Kidney (tissue), 14 donors: ENCODE results near the gene SPATA6L. TPM values are rescaled to one million over a fixed set of nuclear protein-coding genes. Genes with fewer than 3 reads are reported as not detected.
A peak's percentile ranks its signal among the peaks of the same experiment; 100 is the strongest.

Experiments used
- DNase-seq, 5 donors: peaks; one replicate each; pipeline ENCODE4 v3.0.0-alpha.2; 2013 to 2020
- FAIRE-seq: peaks from 2 replicates; lab custom pipeline; 2012; peaks lifted over from hg19 to GRCh38; lab: Jason Lieb, UNC
- H3K27ac ChIP-seq, 2 donors: one replicate each; pipeline ENCODE4 v1.7.0; 2013; ENCODE audit warnings: low read depth in 2 of 2, low read length in 2 of 2, inconsistent platforms in 1 of 2
- H3K27me3 ChIP-seq: one replicate; pipeline ENCODE4 v1.7.1; 2013; ENCODE audit warnings: low read length, inconsistent platforms; ENCODE audit not compliant: control insufficient read depth, insufficient read depth
- H3K36me3 ChIP-seq, 3 donors: one replicate each; pipeline versions ENCODE4 v1.7.0 to v1.7.1; 2013; ENCODE audit warnings: low read length in 3 of 3, control low read depth in 1 of 3, inconsistent platforms in 1 of 3; ENCODE audit not compliant: insufficient read depth in 3 of 3, control insufficient read depth in 2 of 3
- H3K4me1 ChIP-seq, 3 donors: one replicate each; pipeline versions ENCODE4 v1.7.0 to v1.7.1; 2013; ENCODE audit warnings: low read length in 3 of 3, inconsistent platforms in 1 of 3, low read depth in 1 of 3; ENCODE audit not compliant: control insufficient read depth in 2 of 3, insufficient read depth in 2 of 3
- H3K4me3 ChIP-seq, 3 donors: one replicate each; pipeline versions ENCODE4 v1.7.0 to v1.8.1; 2013; ENCODE audit warnings: low read length in 3 of 3, control low read depth in 1 of 3, inconsistent platforms in 1 of 3
- H3K9ac ChIP-seq, 3 donors: one replicate each; pipeline versions ENCODE4 v1.7.0 to v1.7.1; 2013; ENCODE audit warnings: low read length in 3 of 3, control low read depth in 1 of 3, inconsistent platforms in 1 of 3
- H3K9me3 ChIP-seq, 3 donors: one replicate each; pipeline versions ENCODE4 v1.7.0 to v1.7.1; 2013; ENCODE audit warnings: low read length in 3 of 3, control low read depth in 1 of 3, inconsistent platforms in 1 of 3; ENCODE audit not compliant: control insufficient read depth in 2 of 3, insufficient read depth in 1 of 3
- CTCF ChIP-seq: IDR thresholded peaks from 3 replicates; pipeline ENCODE4 v1.5.1; 2012; ENCODE audit warnings: mild to moderate bottlenecking, moderate library complexity, borderline replicate concordance; ENCODE audit not compliant: insufficient read depth; ENCODE audit errors: extremely low read depth
- intact Hi-C: fragments of 100-400 bp; cut with DNase I; formaldehyde crosslinking; loops from one replicate; pipeline ENCODE4 v1.11.1; 2022
- polyA plus RNA-seq: library from polyadenylated mRNA; stranded (reverse); fragments of 350-450 nt; fragmentation: Illumina TruSeq; extraction: RNeasy Lipid Tissue Mini Kit (QIAGEN cat#74804); gene quantifications from one replicate; pipeline ENCODE4 v1.2.3, GENCODE V29; 2014; ENCODE audit warnings: low read depth, low replicate concordance; ENCODE audit not compliant: insufficient read depth
- total RNA-seq: library from RNA; stranded (reverse); fragmentation: NEBNext Ultra II Directional; extraction: Animal tissue kit (Norgen Biotek cat#: 25700); gene quantifications from one replicate; pipeline ENCODE4 v1.2.1, GENCODE V29; 2021
- donor health status: control.
- donor health status: control.
- donor health status: control.
- donor health status: control.
- donor health status: control.
- donor health status: DM: yes; HTN: yes; CAD: no.
- donor health status: Normal renal cell carcinoma (clear cell type).

Gene SPATA6L
- total and polyA plus RNA-seq, 2 donors from 2014 or later, result 1.5 to 15.1 TPM

GRCh38 chr9:4654538-4654937 is 11.7 kb downstream of the SPATA6L start:
- H3K27me3 ChIP-seq, result no peaks in the 10 kb centered on the region
- peak in 1 of 5 donors; percentile 38 for DNase-seq
- no peak overlapping the region for H3K27ac ChIP-seq
- H3K36me3 ChIP-seq, result no peaks in the 10 kb centered on the region
- FAIRE-seq, result no peak
- H3K9me3 ChIP-seq, result no peaks in the 10 kb centered on the region
- no peak for TF ChIP-seq CTCF
- H3K4me3 ChIP-seq, result no peak overlapping the region
- no peaks in the 10 kb centered on the region for H3K4me1 ChIP-seq
- intact Hi-C loops, result no loop called here
- no peak overlapping the region for H3K9ac ChIP-seq

GRCh38 chr9:4654084-4654483 is 12.2 kb downstream of the SPATA6L start:
- intact Hi-C loops, result no loop called here
- H3K9me3 ChIP-seq, result no peaks in the 10 kb centered on the region
- FAIRE-seq (no peak), DNase-seq (no peak)
- H3K9ac ChIP-seq, result no peak overlapping the region
- H3K4me3 ChIP-seq, result no peak overlapping the region
- no peaks in the 10 kb centered on the region for H3K4me1 ChIP-seq
- no peaks in the 10 kb centered on the region for H3K27me3 ChIP-seq
- no peak for TF ChIP-seq CTCF
- no peaks in the 10 kb centered on the region for H3K36me3 ChIP-seq
- H3K27ac ChIP-seq, result no peak overlapping the region

GRCh38 chr9:4642351-4642750 is 23.9 kb downstream of the SPATA6L start:
- DNase-seq (no peak), FAIRE-seq (no peak)
- H3K9me3 ChIP-seq, result no peaks in the 10 kb centered on the region
- no peaks in the 10 kb centered on the region for H3K36me3 ChIP-seq
- intact Hi-C loops, result no loop called here
- no peak overlapping the region for H3K4me3 ChIP-seq
- H3K27ac ChIP-seq, result no peak overlapping the region
- no peaks in the 10 kb centered on the region for H3K4me1 ChIP-seq
- H3K9ac ChIP-seq, result no peak overlapping the region
- no peaks in the 10 kb centered on the region for H3K27me3 ChIP-seq
- no peak for TF ChIP-seq CTCF

- intact Hi-C loops, result no loop called here
These were observed 26.3 kb downstream of the SPATA6L start for GRCh38 chr9:4640027-4640426.

More at GRCh38 chr9:4640027-4640426, 26.3 kb downstream of the SPATA6L start:
- Histone ChIP-seq H3K27ac (no peak overlapping the region), H3K4me1 (no peaks in the 10 kb centered on the region), H3K9ac (no peak overlapping the region), H3K36me3 (no peaks in the 10 kb centered on the region), H3K27me3 (no peaks in the 10 kb centered on the region), H3K4me3 (no peak overlapping the region), H3K9me3 (no peaks in the 10 kb centered on the region)
- peak in 3 of 5 donors; percentile 36 to 59 (median 46) for DNase-seq
- FAIRE-seq, result no peak
- peak; percentile 35 for TF ChIP-seq CTCF
